ENCODE measurements around the gene SMIM5. TPM values are rescaled to one million over a fixed set of nuclear protein-coding genes. Genes with fewer than 3 reads are reported as not detected.

SMIM5 gene
- total RNA-seq, 1 donor from 2014 or later, result not detected

GRCh38 chr17:75616521-75617122, 16.6 kb upstream of the SMIM5 start:
- H3K79me2 ChIP-seq (ENCODE audit: low read depth), result no peaks in the 10 kb centered on the region
- no peaks in the 10 kb centered on the region for H3K36me3 Mint-ChIP-seq

GRCh38 chr17:75617218-75617617, 16.0 kb upstream of the SMIM5 start:
- DNase-seq (ENCODE audit: low spot score), result no peak
- Mint-ChIP-seq H3K4me1 (peaks cover 4% of the 10 kb centered on the region), H3K4me3 (no peak overlapping the region), H3K36me3 (no peaks in the 10 kb centered on the region), H3K9me3 (no peaks in the 10 kb centered on the region), H3K27ac (no peak overlapping the region), H3K27me3 (ENCODE audit: insufficient read depth, low read depth) (peaks cover 5% of the 10 kb centered on the region)
- no peak for TF ChIP-seq EZH2 (IDR thresholded peaks at IDR 0.05)
- TF ChIP-seq EZH2phosphoT487 (IDR thresholded peaks at IDR 0.05), result no peak
- TF ChIP-seq CTCF (IDR thresholded peaks at IDR 0.05), result no peak
- Histone ChIP-seq H3K4me1 (peaks cover 12% of the 10 kb centered on the region), H4K20me1 (ENCODE audit: low read depth) (no peaks in the 10 kb centered on the region), H3F3A (ENCODE audit: low read depth) (no peaks in the 10 kb centered on the region), H3K79me2 (ENCODE audit: low read depth) (no peaks in the 10 kb centered on the region), H3K27me3 (no peaks in the 10 kb centered on the region), H3K4me2 (no peak overlapping the region), H3K36me3 (no peaks in the 10 kb centered on the region), H3K9me3 (ENCODE audit: low read depth) (no peaks in the 10 kb centered on the region), H3K9ac (no peak overlapping the region), H2AFZ (replicated peaks) (no peak overlapping the region), H3K4me3 (no peak overlapping the region), H3K27ac (no peak overlapping the region)

More at GRCh38 chr17:75616521-75617122, 16.6 kb upstream of the SMIM5 start:
- H2AFZ ChIP-seq (replicated peaks), result no peak overlapping the region
- no peaks in the 10 kb centered on the region for H4K20me1 ChIP-seq (ENCODE audit: low read depth)
- Mint-ChIP-seq H3K27ac (no peak overlapping the region), H3K9me3 (no peaks in the 10 kb centered on the region), H3K4me3 (no peak overlapping the region), H3K4me1 (no peaks in the 10 kb centered on the region), H3K27me3 (ENCODE audit: insufficient read depth, low read depth) (peaks cover 3% of the 10 kb centered on the region)
- peaks cover 12% of the 10 kb centered on the region for H3K4me1 ChIP-seq
- no peaks in the 10 kb centered on the region for H3K27me3 ChIP-seq
- no peak overlapping the region for H3K4me2 ChIP-seq
- no peak for DNase-seq (ENCODE audit: low spot score)
- H3K9me3 ChIP-seq (ENCODE audit: low read depth), result no peaks in the 10 kb centered on the region
- H3K4me3 ChIP-seq, result no peak overlapping the region
- H3K36me3 ChIP-seq, result no peaks in the 10 kb centered on the region
- H3K27ac ChIP-seq, result no peak overlapping the region
- TF ChIP-seq EZH2 (IDR thresholded peaks at IDR 0.05) (no peak), EZH2phosphoT487 (IDR thresholded peaks at IDR 0.05) (no peak), CTCF (IDR thresholded peaks at IDR 0.05) (no peak)
- no peak overlapping the region for H3K9ac ChIP-seq
- no peaks in the 10 kb centered on the region for H3F3A ChIP-seq (ENCODE audit: low read depth)

GRCh38 chr17:75617675-75618074, 15.6 kb upstream of the SMIM5 start:
- Mint-ChIP-seq H3K27me3 (ENCODE audit: insufficient read depth, low read depth) (peaks cover 7% of the 10 kb centered on the region), H3K27ac (no peak overlapping the region), H3K9me3 (no peaks in the 10 kb centered on the region), H3K36me3 (no peaks in the 10 kb centered on the region), H3K4me3 (no peak overlapping the region), H3K4me1 (peaks cover 7% of the 10 kb centered on the region)
- Histone ChIP-seq H3K9me3 (ENCODE audit: low read depth) (no peaks in the 10 kb centered on the region), H3K4me2 (no peak overlapping the region), H3K36me3 (no peaks in the 10 kb centered on the region), H4K20me1 (ENCODE audit: low read depth) (no peaks in the 10 kb centered on the region), H3K27me3 (no peaks in the 10 kb centered on the region), H3K4me3 (no peak overlapping the region), H3F3A (ENCODE audit: low read depth) (no peaks in the 10 kb centered on the region), H3K9ac (no peak overlapping the region), H3K79me2 (ENCODE audit: low read depth) (no peaks in the 10 kb centered on the region), H2AFZ (replicated peaks) (no peak overlapping the region), H3K27ac (no peak overlapping the region), H3K4me1 (peaks cover 12% of the 10 kb centered on the region)
- no peak for DNase-seq (ENCODE audit: low spot score)
- TF ChIP-seq EZH2 (IDR thresholded peaks at IDR 0.05) (no peak), CTCF (IDR thresholded peaks at IDR 0.05) (no peak), EZH2phosphoT487 (IDR thresholded peaks at IDR 0.05) (no peak)

Measured in neural progenitor cell (in vitro differentiated cells).